ENCODE measurements around the gene RCAN3. TPM values are rescaled to one million over a fixed set of nuclear protein-coding genes. Genes with fewer than 3 reads are reported as not detected.

Gene RCAN3
- total and polyA plus RNA-seq, 7 donors, result 0.31 to 3.0 (median 0.96) TPM

DNA sequence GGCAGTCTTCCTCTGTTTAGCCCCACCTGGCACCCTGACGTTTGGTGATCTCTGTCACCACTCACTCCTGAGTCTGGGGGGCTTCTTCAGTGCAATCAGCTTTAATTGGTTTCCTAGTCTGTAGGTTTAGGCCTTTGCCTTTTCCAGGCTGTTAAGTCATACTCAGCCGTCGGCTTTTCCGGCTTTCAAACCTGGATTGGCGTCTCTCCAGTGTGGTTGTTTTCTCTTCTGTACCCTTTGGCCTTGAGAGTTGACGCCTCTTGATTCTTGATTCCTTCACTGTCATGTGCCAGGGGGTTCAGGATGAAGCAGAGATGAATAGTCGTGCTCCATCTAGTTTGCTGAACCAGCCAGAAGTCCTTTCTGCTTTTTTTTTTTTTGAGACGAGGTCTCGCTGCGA, 78.1 kb downstream of the RCAN3 start:
- no peaks in the 10 kb centered on the region for H3K36me3 ChIP-seq (ENCODE audit: insufficient read depth in 1 of 2, low read depth in 1 of 2)
- intact Hi-C loops (cut with DNase I), result no loop called here
- H3K4me1 ChIP-seq, result no peaks in the 10 kb centered on the region
- no peak overlapping the region for H3K4me3 ChIP-seq
- H3K27me3 ChIP-seq (ENCODE audit: insufficient read depth in 3 of 3, low read length in 2 of 3), result no peaks in the 10 kb centered on the region
- no peak for DNase-seq
- TF ChIP-seq, protein P1, sequence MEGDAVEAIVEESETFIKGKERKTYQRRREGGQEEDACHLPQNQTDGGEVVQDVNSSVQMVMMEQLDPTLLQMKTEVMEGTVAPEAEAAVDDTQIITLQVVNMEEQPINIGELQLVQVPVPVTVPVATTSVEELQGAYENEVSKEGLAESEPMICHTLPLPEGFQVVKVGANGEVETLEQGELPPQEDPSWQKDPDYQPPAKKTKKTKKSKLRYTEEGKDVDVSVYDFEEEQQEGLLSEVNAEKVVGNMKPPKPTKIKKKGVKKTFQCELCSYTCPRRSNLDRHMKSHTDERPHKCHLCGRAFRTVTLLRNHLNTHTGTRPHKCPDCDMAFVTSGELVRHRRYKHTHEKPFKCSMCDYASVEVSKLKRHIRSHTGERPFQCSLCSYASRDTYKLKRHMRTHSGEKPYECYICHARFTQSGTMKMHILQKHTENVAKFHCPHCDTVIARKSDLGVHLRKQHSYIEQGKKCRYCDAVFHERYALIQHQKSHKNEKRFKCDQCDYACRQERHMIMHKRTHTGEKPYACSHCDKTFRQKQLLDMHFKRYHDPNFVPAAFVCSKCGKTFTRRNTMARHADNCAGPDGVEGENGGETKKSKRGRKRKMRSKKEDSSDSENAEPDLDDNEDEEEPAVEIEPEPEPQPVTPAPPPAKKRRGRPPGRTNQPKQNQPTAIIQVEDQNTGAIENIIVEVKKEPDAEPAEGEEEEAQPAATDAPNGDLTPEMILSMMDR (IDR thresholded peaks at IDR 0.05), result no peak
- WGBS, 3 donors, result 73 to 79% (median 74%) methylated on average over 10 of the region's 10 CpGs
- H3K27ac ChIP-seq, result no peak overlapping the region
- ATAC-seq, result no peak
- H3K9me3 ChIP-seq, result no peaks in the 10 kb centered on the region

DNA sequence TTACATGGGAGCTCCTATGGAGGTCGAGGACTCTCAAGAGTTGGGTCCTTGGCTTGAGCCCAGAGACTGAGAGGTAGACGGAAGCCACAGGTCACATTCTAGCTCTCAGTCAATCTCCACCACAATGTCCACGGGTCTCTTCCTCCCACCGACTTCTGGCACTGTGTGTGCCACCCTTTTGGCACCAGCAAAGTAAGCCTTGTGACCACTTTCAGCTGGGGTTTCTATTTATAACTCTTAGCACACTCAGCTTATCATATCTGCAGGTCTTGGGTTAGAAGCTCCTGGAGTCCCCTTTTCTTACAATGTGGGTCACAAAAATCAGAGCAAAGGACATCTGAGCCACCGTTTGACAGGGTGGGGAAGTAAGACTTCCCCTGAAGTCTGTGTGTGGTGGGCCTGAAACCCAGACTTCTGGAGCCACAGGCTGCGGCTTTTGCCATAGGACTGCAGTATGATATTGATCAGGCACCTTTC, 81.6 kb downstream of the RCAN3 start:
- ATAC-seq, result no peak
- H3K4me3 ChIP-seq, result no peak overlapping the region

DNA sequence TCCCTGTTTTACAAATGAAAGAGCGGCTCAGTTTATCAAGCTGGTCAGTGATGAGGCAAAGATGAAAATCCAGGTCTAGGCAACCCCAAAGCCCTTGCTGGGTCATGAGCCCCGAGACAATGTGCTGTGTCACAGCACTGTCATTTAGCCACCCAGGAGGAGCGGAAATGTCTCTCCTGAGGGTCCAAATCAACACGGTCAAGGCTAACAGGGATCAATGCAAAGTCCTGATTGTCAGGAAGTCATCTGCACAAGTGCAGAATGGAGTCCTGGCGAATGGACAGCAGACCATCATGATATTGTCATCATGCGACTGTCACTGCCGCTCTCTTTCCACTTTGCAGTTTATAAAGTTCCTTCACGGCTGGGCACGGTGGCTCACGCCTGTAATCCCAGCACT, 83.5 kb downstream of the RCAN3 start:
- DNase-seq, result no peak
- Histone ChIP-seq H3K9me3 (no peaks in the 10 kb centered on the region), H3K4me3 (no peak overlapping the region), H3K27me3 (ENCODE audit: insufficient read depth in 3 of 3, low read length in 2 of 3) (no peaks in the 10 kb centered on the region), H3K27ac (no peak overlapping the region), H3K4me1 (no peaks in the 10 kb centered on the region), H3K36me3 (ENCODE audit: insufficient read depth in 1 of 2, low read depth in 1 of 2) (no peaks in the 10 kb centered on the region)
- TF ChIP-seq, protein P1 (IDR thresholded peaks at IDR 0.05), result no peak
- WGBS, 3 donors, result 77 to 80% (median 78%) methylated on average over 10 of the region's 10 CpGs
- ATAC-seq, result no peak
- intact Hi-C loops (cut with DNase I), result no loop called here

More for the DNA sequence above, 81.6 kb downstream of the RCAN3 start:
- WGBS, 3 donors, result 36 to 60% (median 40%) methylated on average over 6 of the region's 6 CpGs
- intact Hi-C loops (cut with DNase I), result no loop called here
- Histone ChIP-seq H3K36me3 (ENCODE audit: insufficient read depth in 1 of 2, low read depth in 1 of 2) (no peaks in the 10 kb centered on the region), H3K27ac (no peak overlapping the region), H3K27me3 (ENCODE audit: insufficient read depth in 3 of 3, low read length in 2 of 3) (no peaks in the 10 kb centered on the region), H3K9me3 (no peaks in the 10 kb centered on the region), H3K4me1 (no peaks in the 10 kb centered on the region)
- TF ChIP-seq, protein P1 (IDR thresholded peaks at IDR 0.05), result no peak
- DNase-seq, result no peak

DNA sequence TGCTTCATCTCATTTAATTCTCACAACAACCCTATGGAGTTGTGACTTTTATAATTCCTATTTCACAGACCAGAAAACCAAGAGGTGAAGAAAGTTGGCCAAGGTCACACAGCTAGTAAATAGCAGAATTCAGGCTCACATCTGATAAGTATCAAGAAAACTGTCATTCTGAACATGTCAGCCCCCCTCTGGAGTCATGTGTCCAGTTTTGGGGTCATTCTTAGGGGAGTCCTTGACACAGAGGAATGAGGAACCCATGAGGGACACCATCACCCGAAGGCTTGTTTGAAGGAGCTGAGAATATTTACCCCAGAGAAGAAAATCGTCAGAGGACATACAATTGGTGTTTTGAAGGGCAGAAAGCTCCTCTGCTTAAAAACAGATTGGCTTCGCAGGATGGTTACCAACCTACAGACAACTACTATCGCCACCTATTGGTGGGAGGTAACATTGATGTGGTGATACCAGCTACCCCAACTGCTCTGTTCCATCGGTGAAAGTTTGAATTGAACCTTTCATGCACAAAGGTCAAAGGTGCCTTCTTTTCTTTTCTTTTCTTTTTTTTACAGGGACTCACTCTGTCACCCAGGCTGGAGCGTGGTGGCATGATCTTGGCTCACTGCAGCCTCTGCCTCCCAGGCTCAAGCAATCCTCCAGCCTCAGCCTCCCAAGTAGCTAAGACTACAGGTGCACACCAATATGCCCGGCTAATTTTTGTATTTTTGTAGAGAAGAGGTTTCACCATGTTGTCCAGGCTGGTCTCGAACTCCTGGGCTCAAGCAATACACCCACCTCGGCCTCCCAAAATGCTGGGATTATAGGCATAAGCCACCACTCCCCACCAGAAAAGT, 84.6 kb downstream of the RCAN3 start:
- TF ChIP-seq, protein P1 (IDR thresholded peaks at IDR 0.05), result peak; percentile 50
- ATAC-seq (no peak), DNase-seq (no peak)
- Histone ChIP-seq H3K4me3 (no peak overlapping the region), H3K27ac (no peak overlapping the region), H3K36me3 (ENCODE audit: insufficient read depth in 1 of 2, low read depth in 1 of 2) (no peaks in the 10 kb centered on the region), H3K27me3 (ENCODE audit: insufficient read depth in 3 of 3, low read length in 2 of 3) (peaks cover 0 to 3% (median 0%) of the 10 kb centered on the region in 3 donors), H3K9me3 (no peaks in the 10 kb centered on the region), H3K4me1 (no peaks in the 10 kb centered on the region)
- intact Hi-C loops (cut with DNase I), result no loop called here
- 31 to 39% (median 32%) methylated on average over 9 of the region's 9 CpGs for WGBS, 3 donors

Data from psoas muscle (tissue), 8 donors.